Measurements from ENCODE around the gene CDH6.

CDH6 gene

DNA sequence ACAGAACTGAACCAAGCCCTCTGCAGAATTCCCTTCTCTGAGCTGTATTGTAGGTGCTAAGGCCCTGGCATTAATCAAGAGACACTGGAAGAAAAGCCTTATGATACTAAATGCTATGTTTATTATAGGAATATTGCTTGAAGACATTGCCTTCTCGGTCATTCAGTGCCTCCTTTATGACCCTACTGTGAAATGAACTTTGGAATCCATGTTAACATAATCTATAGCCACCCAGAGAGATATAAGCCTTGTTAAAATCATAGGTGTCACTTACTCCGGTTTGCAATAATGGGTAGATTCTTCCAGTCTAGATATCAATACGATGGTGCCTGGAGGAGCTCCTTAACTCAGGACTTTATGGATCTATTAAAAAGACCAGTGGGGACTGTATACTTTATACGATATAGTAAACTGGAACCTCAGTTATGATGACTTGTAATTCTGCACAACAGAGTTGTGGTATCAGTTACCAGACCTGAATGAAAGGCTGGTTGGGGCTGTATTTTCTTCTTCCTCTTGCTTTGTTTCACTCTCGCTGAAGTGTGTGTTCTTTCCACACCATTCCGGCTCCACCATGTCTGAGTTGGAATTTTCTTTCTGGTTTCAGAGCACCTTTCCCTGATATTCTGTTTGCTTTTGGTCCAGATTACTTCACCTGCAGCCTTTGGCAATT is 183.9 kb downstream of the CDH6 start:
- no peak for DNase-seq (ENCODE audit: low read depth in 2 of 2)

DNA sequence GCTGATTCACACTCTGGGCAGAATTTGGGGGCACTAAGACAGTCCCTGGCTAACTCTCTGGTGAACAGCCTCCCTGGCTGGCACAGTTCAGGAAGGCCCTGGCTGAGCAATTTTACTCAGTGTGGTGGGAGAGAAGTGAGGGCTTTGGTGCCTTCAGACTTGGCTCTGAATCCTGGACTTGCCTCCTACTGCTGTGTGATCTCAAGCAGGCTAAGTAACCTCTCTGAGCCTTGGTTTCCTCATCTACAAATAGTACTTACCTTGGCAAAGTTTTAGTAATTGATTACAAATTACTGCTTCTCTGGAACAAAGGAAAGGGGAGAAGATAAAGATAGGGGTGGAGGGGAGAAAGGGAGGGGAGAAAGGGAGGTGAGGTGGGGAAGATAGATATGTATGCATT is 184.7 kb downstream of the CDH6 start:
- no peak for DNase-seq (ENCODE audit: low read depth in 2 of 2)

All from stimulated activated CD4-positive, alpha-beta T cell treated with anti-CD3 and anti-CD28 coated beads, Interleukin-1b, Interleukin-23, amount 100 ng/mL, for 1 hour (primary cell).